Activated CD8-positive, alpha-beta memory T cell treated with anti-CD3 and anti-CD28 coated beads, Interleukin-2, amount 50 U/mL, for 24 hours (primary cell): ENCODE data around the gene CLCN7.
A peak's percentile ranks its signal among the peaks of the same experiment; 100 is the strongest.

Experiments
- DNase-seq: peaks from one replicate; pipeline ENCODE4 v3.0.0-alpha.2; 2020; ENCODE audit errors: extremely low read depth

Gene CLCN7

DNA sequence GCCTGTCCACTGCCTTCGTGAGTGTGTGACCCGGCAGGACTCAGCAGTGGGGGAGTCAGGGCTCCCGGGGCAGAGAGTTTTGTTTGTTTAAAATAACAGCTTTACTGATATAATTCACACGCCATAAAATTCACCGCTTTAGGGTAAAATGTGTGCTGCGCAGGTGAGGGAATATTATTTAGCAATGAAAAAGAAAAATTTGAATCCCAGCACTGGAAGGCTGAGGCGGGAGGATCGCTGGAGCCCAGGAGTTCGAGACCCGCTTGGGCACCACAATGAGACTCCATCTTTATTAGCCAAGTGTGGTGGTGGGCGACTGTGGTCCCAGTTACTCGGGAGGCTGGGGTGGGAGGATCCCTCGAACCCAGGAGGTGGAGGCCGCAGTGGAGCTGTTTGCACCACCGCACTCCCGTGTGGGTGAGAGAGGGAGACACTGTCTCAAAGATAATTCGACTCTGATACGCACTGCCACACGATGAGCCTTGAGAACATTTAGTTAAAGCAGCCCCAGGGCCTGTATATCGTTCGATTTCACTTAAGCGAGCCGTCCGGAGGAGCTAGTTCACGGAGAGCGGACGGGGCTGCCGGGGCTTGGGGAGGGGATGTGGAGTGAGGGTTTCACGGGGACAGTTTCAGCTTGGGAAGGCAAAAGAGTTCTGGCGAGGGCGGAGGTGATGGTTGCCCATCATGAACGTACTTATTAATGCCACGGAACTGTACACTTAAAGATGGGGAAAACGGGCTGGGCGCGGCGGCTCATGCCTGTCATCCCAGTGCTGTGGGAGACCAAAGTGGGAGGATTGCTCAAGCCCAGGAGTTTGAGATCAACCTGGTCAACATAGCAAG, 28.5 kb upstream of the CLCN7 start:
- no peak for DNase-seq

DNA sequence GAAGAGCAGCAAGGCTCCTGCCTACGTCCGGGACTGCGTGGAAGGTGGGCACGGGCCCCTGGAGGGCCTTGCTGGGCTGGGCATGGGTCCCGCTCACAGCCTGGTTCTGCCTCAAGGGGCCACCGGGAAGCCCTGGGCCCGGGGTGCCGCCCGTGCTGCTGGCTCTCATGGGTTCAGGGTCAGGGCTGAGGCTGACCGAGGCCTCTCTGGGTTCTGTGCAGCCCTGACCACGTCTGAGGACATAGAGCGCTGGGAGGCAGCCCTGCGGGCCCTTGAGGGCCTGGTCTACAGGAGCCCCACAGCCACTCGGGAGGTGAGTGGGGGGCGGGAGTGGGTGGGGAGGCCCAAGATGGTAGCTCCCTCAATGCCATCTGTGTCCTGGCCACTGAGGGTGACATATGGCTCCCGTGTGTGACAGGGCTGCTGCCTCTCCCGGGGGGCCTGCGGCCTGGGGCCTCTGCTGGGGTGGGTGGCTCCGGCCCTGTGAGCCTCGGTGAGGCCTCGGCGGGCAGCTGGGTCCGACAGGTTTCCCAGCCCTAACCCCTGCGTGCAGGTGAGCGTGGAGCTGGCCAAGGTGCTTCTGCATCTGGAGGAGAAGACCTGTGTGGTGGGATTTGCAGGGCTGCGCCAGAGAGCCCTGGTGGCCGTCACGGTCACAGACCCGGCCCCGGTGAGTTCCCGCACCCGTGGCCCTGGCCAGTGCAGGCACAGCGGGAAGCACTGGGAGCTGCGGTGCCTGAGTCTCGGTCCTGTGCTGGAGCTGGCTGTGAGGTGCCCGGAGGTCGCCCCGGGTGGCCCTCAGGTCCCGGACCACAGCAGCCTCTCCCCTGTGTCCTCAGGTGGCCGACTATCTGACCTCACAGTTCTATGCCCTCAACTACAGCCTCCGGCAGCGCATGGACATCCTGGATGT, 27.5 kb upstream of the CLCN7 start:
- no peak for DNase-seq

DNA sequence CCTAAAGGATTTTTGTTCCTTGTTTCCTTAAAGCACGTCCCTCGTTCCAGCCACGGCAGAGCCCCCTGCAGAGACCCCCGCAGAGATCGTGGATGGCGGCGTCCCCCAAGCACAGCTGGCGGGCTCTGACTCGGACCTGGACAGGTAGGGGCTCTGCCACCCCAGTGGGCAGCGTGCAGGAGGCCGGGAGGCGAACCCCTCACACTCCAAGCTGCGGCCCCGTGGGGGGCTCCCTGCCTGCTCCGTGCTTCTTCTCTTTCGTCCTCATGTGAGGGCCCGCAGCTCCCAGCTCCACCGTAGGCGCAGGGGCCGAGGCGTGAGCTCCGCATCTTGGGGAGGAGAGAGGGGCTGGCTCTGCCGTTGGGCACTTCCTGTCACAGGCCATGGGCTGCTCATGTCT, 26.8 kb upstream of the CLCN7 start:
- no peak for DNase-seq

- DNase-seq = no peak
Observed at GRCh38 chr16:1500465-1501150, 25.8 kb upstream of the CLCN7 start.

DNA sequence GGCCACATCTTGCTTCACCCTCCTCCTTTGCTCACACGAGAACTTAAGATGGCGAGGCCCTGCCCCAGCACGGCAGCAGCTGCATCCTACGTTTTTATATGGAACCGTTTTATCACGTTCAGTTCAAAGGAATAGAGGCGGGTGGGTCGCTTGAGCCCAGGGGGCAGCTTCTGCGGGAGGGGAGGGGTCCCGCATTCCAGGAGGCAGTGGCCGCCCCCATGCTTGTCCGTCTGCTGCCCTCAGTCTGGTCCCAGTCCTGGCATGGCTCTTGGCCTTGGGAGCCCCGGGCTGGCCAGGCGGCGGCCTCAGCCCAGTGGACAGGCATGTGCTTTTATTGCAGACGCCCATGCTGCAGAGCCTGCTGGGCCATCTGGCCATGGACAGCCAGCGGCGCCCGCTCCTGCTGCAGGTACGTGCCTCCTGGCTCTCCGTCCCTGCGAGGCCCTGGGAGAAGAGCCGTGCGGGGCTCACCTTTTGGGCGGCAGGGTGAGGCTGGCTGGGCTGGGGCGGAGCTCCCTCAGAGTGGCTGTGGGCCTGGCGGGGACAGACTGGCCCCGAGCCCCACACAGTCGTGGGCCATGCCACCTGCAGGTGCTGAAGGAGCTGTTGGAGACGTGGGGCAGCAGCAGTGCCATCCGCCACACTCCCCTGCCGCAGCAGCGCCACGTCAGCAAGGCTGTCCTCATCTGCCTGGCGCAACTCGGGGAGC, 25.1 kb upstream of the CLCN7 start:
- no peak for DNase-seq

- no peak for DNase-seq
Observed at GRCh38 chr16:1498899-1499676, 24.3 kb upstream of the CLCN7 start.

DNA sequence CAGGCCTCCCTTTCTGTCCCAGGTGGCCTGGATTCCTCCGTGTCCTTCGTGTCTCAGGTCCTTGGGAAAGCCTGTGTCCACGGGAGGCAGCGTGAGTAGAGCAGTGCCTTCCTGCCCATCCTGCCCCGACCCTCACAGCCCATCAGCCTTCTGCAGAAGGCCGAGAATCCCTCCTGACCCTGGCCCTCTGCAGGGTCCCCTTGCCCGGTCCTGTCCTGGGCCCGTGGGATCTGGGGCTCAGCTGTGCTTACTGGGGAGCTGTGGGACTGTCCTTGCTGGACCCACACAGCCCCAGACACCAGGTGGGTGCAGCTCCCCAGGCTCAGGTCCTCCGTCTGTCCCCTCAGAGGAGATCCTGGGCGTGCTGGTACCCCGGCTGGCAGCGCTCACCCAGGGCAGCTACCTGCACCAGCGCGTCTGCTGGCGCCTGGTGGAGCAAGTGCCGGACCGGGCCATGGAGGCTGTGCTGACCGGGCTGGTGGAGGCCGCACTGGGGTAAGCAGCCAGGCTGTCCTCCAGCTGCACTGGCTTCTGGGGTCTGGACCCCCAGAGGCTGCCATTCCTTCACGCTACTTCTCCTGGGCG, 22.3 kb upstream of the CLCN7 start:
- DNase-seq = no peak

- DNase-seq = no peak
Observed at GRCh38 chr16:1496464-1496863, 21.6 kb upstream of the CLCN7 start.

- DNase-seq = no peak
Observed at GRCh38 chr16:1495889-1496262, 21.0 kb upstream of the CLCN7 start.

GRCh38 chr16:1495211-1495888, 20.5 kb upstream of the CLCN7 start:
- DNase-seq = no peak

DNA sequence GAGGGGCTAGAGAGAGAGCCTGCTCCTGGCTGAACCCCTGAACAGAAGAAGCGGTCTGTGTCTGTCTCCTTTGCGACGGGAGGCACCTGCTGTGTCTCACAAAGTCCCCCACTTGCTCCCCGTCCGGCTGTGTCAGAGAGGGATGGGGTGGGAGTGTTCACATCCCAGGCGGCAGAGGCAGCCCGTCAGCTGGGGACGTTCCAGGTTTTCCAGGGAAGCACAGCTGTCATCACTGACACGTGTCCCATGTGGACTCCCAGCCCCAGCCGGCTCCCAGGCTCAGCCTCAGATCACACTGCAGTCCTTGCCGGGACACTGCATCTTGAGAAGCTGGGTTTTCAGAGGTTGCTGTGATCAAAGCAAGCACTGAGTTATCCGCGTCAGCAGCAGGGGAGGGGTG, 19.9 kb upstream of the CLCN7 start:
- DNase-seq = no peak

DNA sequence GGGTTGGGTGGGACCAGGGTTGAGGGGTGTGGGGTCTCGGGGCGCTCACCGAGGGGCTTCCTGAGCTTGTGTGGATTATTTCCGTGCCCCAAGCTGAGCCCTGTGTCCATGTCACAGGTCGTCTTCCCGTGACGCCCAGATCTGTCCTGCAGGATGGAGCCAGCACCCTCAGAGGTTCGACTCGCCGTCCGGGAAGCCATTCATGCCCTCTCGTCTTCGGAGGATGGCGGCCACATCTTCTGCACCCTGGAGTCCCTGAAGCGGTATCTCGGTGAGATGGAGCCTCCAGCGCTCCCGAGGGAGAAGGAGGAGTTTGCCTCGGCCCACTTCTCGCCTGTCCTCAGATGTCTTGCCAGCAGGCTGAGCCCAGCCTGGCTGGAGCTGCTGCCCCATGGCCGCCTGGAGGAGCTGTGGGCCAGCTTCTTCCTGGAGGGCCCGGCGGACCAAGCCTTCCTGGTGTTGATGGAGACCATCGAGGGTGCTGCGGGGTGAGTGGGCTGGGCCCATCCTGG, 19.4 kb upstream of the CLCN7 start:
- DNase-seq = no peak

GRCh38 chr16:1493746-1494094, 18.9 kb upstream of the CLCN7 start:
- DNase-seq = no peak

GRCh38 chr16:1492923-1493745, 18.3 kb upstream of the CLCN7 start, which contains the start of gene TELO2:
TSS of gene TELO2 (plus strand) at chr16:1493360. CDS start at chr16:1494282, 922 bp downstream.
- peak; percentile 51 for DNase-seq

DNA sequence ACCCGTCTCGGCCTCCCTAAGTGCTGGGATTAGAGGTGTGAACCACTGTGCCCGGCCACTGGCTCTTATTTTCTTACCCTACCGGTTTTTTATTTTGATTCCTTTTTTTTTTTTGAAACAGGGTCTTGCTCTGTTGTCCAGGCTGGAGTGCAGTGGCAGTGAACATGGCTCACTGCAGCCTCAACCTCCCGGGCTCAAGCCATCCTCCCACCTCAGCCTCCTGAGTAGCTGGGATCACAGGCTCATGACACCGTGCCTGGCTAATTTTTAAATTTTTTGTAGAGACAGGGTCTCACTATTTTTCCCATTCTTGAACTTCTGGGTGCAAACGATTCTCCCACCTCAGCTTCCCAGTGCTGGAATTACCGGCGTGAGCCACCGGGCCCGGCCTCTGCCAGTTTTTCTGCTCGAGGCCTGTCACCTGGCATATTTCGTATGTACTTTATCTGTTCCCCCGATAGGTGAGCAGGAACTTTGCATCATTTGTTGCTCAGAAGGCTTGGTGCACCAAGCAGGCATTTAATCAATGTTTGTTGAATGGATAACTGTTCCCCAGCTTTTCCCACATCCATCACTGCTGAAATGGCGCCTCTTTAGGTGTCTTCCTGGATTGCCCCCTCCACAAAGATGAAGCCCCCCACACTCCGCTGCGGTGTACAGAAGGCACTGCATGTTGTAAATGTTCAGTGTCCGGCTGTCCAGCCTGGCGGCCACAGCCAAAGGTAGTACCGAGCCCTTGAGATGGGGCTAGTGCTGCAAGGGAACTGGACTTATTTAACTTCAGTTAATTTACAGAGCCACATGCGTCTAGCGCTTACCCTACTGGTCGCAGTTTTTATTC, 17.5 kb upstream of the CLCN7 start:
- DNase-seq = no peak

DNA sequence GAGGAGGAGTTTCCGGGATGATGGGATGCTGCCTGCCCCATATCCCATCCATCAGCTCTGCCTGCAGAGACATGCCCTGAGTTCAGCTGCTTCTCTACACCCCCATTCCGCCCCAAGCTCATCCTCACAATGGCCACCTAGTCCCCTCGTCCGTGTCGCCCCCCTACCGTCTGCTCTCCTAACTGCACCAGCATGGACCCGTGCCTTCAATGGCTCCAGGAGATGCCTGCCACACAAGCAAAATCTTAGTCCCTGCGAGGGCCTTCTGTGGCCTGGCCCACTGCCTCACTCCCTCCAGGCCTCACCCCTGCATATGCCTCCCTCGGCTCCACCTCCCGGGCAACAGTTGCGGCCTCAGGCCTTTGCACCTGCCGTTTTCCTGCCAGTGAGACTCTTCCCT, 16.5 kb upstream of the CLCN7 start:
- no peak for DNase-seq

- no peak for DNase-seq
Observed at GRCh38 chr16:1489077-1489476, 14.2 kb upstream of the CLCN7 start.

GRCh38 chr16:1488619-1489018, 13.8 kb upstream of the CLCN7 start, which contains the start of gene PTX4:
TSS of gene PTX4 (minus strand) at chr16:1488944. CDS start at chr16:1488909, 35 bp downstream.
- no peak for DNase-seq
